B cell (primary cell): ENCODE measurements around the gene PGF. TPM values are rescaled to one million over a fixed set of nuclear protein-coding genes. Genes with fewer than 3 reads are reported as not detected.

Experiments
- ATAC-seq: fragments of 200-7000 bp; cut with Tn5 transposase; one replicate; pipeline ENCODE4 v1.10.0; 2021; ENCODE audit warnings: low read depth, mild to moderate bottlenecking, moderate number of reproducible peaks, moderate library complexity
- CTCF ChIA-PET: fragments of 350-600 bp; sonication (Branson Sonifier 250); formaldehyde crosslinking; loops from one replicate; lab custom pipeline; 2021; ENCODE audit warnings: antibody characterized with exemption, inconsistent platforms; lab: Charles Lee
- POLR2A ChIA-PET: fragments of 350-600 bp; sonication (Branson Sonifier 250); formaldehyde crosslinking; loops from one replicate; lab custom pipeline; 2021; ENCODE audit warnings: antibody characterized with exemption; lab: Charles Lee
- DNase-seq: peaks from one replicate; pipeline ENCODE4 v3.0.0; 2013
- H2AFZ ChIP-seq: 2 replicates; pipeline ENCODE4 v1.6.1; 2012; ENCODE audit warnings: mild to moderate bottlenecking, low read depth, low read length; ENCODE audit not compliant: insufficient read depth, poor library complexity, severe bottlenecking
- H3K27ac ChIP-seq, 2 donors: 1 replicate in 1 of 2; 2 replicates in 1 of 2; pipeline ENCODE4 v1.5.1; 2012 to 2013; ENCODE audit warnings: low read length in 2 of 2, mild to moderate bottlenecking in 2 of 2, moderate library complexity in 1 of 2
- H3K27me3 ChIP-seq, 4 experiments: fragments of 200-600 bp in 1 of 4; sonication (generic) in 1 of 4; replicated peaks in 1 of 4; 1 replicate in 2 of 4; 2 replicates in 2 of 4; pipeline versions ENCODE4 v1.6.1 to v1.7.0; 2013 to 2016; ENCODE audit warnings: low read length in 3 of 4, mild to moderate bottlenecking in 2 of 4, mixed read lengths in 1 of 4, moderate library complexity in 1 of 4; ENCODE audit not compliant: insufficient read depth in 4 of 4, control insufficient read depth in 3 of 4; ENCODE audit errors: control extremely low read depth in 1 of 4
- H3K36me3 ChIP-seq, 2 experiments: replicated peaks in 1 of 2; 1 replicate in 1 of 2; 2 replicates in 1 of 2; pipeline versions ENCODE4 v1.6.1 to v1.7.1; 2013; ENCODE audit warnings: low read length in 1 of 2; ENCODE audit not compliant: insufficient read depth in 2 of 2, control insufficient read depth in 1 of 2; ENCODE audit errors: control extremely low read depth in 1 of 2, extremely low read depth in 1 of 2
- H3K4me1 ChIP-seq, 2 donors: fragments of 200-600 bp in 1 of 2; sonication (generic) in 1 of 2; 1 replicate in 1 of 2; 2 replicates in 1 of 2; pipeline versions ENCODE4 v1.5.1 to v1.6.1; 2013 to 2017; ENCODE audit warnings: low read length in 2 of 2; ENCODE audit not compliant: control insufficient read depth in 2 of 2, insufficient read depth in 2 of 2
- H3K4me2 ChIP-seq: replicated peaks from 2 replicates; pipeline ENCODE3; 2012; ENCODE audit warnings: mild to moderate bottlenecking, low read depth, low read length; ENCODE audit not compliant: poor library complexity, severe bottlenecking
- H3K4me3 ChIP-seq, 5 experiments: fragments of 200-600 bp in 1 of 5; sonication (generic) in 1 of 5; 1 replicate in 3 of 5; 2 replicates in 2 of 5; pipeline versions ENCODE4 v1.5.1 to v1.7.0; 2011 to 2016; ENCODE audit warnings: low read length in 4 of 5, mild to moderate bottlenecking in 4 of 5, low read depth in 2 of 5, control low read depth in 1 of 5, moderate library complexity in 1 of 5; ENCODE audit not compliant: insufficient read depth in 1 of 5; ENCODE audit errors: control extremely low read depth in 1 of 5, extremely low read depth in 1 of 5
- H3K79me2 ChIP-seq: fragments of 200-600 bp; sonication (generic); one replicate; pipeline ENCODE4 v1.6.0; 2016; ENCODE audit warnings: low read length; ENCODE audit not compliant: control insufficient read depth, insufficient read depth
- H3K9ac ChIP-seq: fragments of 200-600 bp; sonication (generic); 2 replicates; pipeline ENCODE4 v1.6.1; 2017; ENCODE audit warnings: mild to moderate bottlenecking, low read length, moderate library complexity
- H3K9me3 ChIP-seq, 3 donors: one replicate each; pipeline versions ENCODE4 v1.6.1 to v1.7.1; 2013; ENCODE audit warnings: low read length in 2 of 3; ENCODE audit not compliant: control insufficient read depth in 2 of 3, insufficient read depth in 1 of 3; ENCODE audit errors: control extremely low read depth in 1 of 3
- H4K20me1 ChIP-seq: 2 replicates; pipeline ENCODE4 v1.6.0; 2012; ENCODE audit warnings: mild to moderate bottlenecking, low read length; ENCODE audit not compliant: insufficient read depth, control insufficient read depth, poor library complexity, severe bottlenecking
- H3K27ac Mint-ChIP-seq: one replicate; pipeline ENCODE4 v1.8.0; 2021; ENCODE audit warnings: mixed read lengths
- H3K27me3 Mint-ChIP-seq: one replicate; pipeline ENCODE4 v1.8.0; 2021; ENCODE audit warnings: mixed read lengths
- H3K4me1 Mint-ChIP-seq: one replicate; pipeline ENCODE4 v1.8.0; 2021; ENCODE audit warnings: mixed read lengths
- H3K4me3 Mint-ChIP-seq: one replicate; pipeline ENCODE4 v1.8.0; 2021; ENCODE audit warnings: mixed read lengths
- H3K9me3 Mint-ChIP-seq: one replicate; pipeline ENCODE4 v1.8.0; 2022; ENCODE audit warnings: mixed read lengths; ENCODE audit not compliant: insufficient read depth
- EZH2 ChIP-seq: IDR thresholded peaks from 2 replicates; pipeline ENCODE4 v1.6.1; 2012; ENCODE audit warnings: borderline replicate concordance, low read depth, mild to moderate bottlenecking, moderate library complexity, low read length; ENCODE audit not compliant: insufficient read depth, poor library complexity, severe bottlenecking
- WGBS: methylation state at CpG from one replicate; pipeline ENCODE4 v1.1.5; 2013; ENCODE audit warnings: missing lambda C conversion rate; ENCODE audit not compliant: insufficient coverage; 5-methylcytosine and 5-hydroxymethylcytosine counted together
- intact Hi-C: fragments of 100-400 bp; cut with micrococcal nuclease; formaldehyde crosslinking; loops from one replicate; pipeline ENCODE4 v1.10.0; 2022
- polyA plus RNA-seq: library from polyadenylated mRNA; depleted of rRNA; stranded (reverse); fragments of >200 nt; gene quantifications from 2 replicates; pipeline ENCODE4 v1.2.3, GENCODE V29; 2012
- total RNA-seq, 2 donors: library from RNA; stranded (reverse); fragments of 120-200 nt in 1 of 2; gene quantifications; 1 replicate in 1 of 2; 2 replicates in 1 of 2; pipeline versions ENCODE4 v1.2.3 to v1.2.4, GENCODE V29; 2013 to 2022
- TF ChIP-seq, protein P1 (sequence below): fragments of 200-600 bp; IDR thresholded peaks from one replicate; pipeline ENCODE4 v1.8.0; 2022; ENCODE audit warnings: antibody characterized with exemption, mild to moderate bottlenecking

Gene PGF
- total and polyA plus RNA-seq, 2 donors (not counting 1 experiment from before 2014, with no cell fraction given) = 0.07 to 0.47 TPM

DNA sequence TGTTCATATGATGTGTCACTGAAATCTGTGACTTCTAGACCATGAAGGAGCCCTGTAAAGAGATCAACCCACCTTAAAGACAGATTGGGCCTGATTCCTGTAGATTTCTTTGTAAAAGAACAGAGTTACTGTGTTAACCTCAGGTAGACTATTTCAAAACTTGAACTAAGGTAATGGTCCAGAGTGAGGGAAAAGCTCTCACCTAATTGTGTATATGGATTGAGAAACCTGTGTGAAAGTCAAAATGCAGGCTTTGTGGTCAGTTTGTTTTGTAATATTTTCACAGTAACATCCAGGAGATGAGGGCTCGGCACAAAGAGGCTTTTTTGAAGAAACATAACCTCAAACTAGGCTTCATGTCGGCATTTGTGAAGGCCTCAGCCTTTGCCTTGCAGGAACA, 57.3 kb downstream of the PGF start:
- POLR2A ChIA-PET = interaction anchor here (0.6 kb wide), 1 partner anchor 483 kb away, joined by 4 read pairs; no protein-coding TSS in a partner anchor
- no peaks in the 10 kb centered on the region for H3K27me3 ChIP-seq
- H2AFZ ChIP-seq = no peak overlapping the region
- intact Hi-C loops = no loop called here
- TF ChIP-seq, protein P1, sequence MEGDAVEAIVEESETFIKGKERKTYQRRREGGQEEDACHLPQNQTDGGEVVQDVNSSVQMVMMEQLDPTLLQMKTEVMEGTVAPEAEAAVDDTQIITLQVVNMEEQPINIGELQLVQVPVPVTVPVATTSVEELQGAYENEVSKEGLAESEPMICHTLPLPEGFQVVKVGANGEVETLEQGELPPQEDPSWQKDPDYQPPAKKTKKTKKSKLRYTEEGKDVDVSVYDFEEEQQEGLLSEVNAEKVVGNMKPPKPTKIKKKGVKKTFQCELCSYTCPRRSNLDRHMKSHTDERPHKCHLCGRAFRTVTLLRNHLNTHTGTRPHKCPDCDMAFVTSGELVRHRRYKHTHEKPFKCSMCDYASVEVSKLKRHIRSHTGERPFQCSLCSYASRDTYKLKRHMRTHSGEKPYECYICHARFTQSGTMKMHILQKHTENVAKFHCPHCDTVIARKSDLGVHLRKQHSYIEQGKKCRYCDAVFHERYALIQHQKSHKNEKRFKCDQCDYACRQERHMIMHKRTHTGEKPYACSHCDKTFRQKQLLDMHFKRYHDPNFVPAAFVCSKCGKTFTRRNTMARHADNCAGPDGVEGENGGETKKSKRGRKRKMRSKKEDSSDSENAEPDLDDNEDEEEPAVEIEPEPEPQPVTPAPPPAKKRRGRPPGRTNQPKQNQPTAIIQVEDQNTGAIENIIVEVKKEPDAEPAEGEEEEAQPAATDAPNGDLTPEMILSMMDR = no peak
- no peak for TF ChIP-seq EZH2
- ATAC-seq (no peak), DNase-seq (no peak)
- no peaks in the 10 kb centered on the region for H4K20me1 ChIP-seq
- no peak overlapping the region for H3K4me2 ChIP-seq
- H3K27me3 Mint-ChIP-seq = no peaks in the 10 kb centered on the region
- H3K36me3 ChIP-seq = peaks cover 39 to 95% of the 10 kb centered on the region in 2 experiments
- H3K79me2 ChIP-seq = peaks cover 13% of the 10 kb centered on the region
- peaks cover 17 to 28% of the 10 kb centered on the region in 2 donors for H3K4me1 ChIP-seq
- CTCF ChIA-PET = interaction anchor here (1.6 to 25.3 kb wide), 3 partner anchors 7 to 190 kb away, joined by 4 to 926 read pairs (median 11); partner anchors contain the start of genes DLST and PROX2
- no peak overlapping the region for H3K27ac Mint-ChIP-seq
- no peak overlapping the region for H3K4me3 Mint-ChIP-seq
- H3K4me1 Mint-ChIP-seq = peaks cover 24% of the 10 kb centered on the region
- H3K9me3 Mint-ChIP-seq = no peaks in the 10 kb centered on the region
- H3K9me3 ChIP-seq = no peaks in the 10 kb centered on the region
- H3K4me3 ChIP-seq = no peak overlapping the region
- H3K27ac ChIP-seq = no peak overlapping the region
- 90% methylated on average over 2 of the region's 2 CpGs for WGBS
- H3K9ac ChIP-seq = no peak overlapping the region

DNA sequence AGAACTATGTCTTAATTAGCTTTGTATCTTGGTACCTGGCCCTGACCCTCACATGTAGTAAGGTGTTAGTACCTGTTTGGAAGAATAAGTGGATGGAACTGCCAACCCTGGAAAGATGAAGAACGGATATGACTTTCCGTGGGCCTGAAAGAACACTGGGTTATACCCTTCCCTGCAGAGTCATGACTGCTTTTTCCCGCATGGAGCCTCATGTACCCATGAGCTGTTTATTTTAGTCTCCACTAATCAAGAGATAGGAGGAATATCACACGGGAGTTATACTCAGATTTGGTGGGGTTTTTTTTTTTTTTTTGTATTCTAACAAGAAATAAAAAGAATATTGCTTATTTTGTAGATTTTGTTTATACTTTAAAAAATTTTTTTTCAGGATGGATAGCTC, 57.8 kb downstream of the PGF start:
- Histone ChIP-seq H3K36me3 (peaks cover 39 to 95% of the 10 kb centered on the region in 2 experiments), H3K9me3 (no peaks in the 10 kb centered on the region), H3K4me3 (no peak overlapping the region), H2AFZ (no peak overlapping the region), H3K4me1 (peaks cover 19 to 28% of the 10 kb centered on the region in 2 donors), H3K79me2 (peaks cover 13% of the 10 kb centered on the region), H3K27ac (no peak overlapping the region), H3K4me2 (no peak overlapping the region), H3K27me3 (no peaks in the 10 kb centered on the region), H4K20me1 (no peaks in the 10 kb centered on the region), H3K9ac (no peak overlapping the region)
- Mint-ChIP-seq H3K27me3 (no peaks in the 10 kb centered on the region), H3K4me3 (no peak overlapping the region), H3K4me1 (peaks cover 24% of the 10 kb centered on the region), H3K9me3 (no peaks in the 10 kb centered on the region), H3K27ac (no peak overlapping the region)
- no peak for ATAC-seq
- TF ChIP-seq, protein P1 = no peak
- TF ChIP-seq EZH2 = no peak
- intact Hi-C loops = no loop called here
- no peak for DNase-seq
- 100% methylated on average over 2 of the region's 4 CpGs for WGBS
- CTCF ChIA-PET = interaction anchor here (0.9 to 25.3 kb wide), 4 partner anchors 8 to 191 kb away, joined by 3 to 926 read pairs (median 8); partner anchors contain the start of genes DLST and PROX2
- POLR2A ChIA-PET = interaction anchor here (0.6 kb wide), 1 partner anchor 483 kb away, joined by 4 read pairs; no protein-coding TSS in a partner anchor
